ENCODE results near the gene LRP2.

The LRP2 gene

DNA sequence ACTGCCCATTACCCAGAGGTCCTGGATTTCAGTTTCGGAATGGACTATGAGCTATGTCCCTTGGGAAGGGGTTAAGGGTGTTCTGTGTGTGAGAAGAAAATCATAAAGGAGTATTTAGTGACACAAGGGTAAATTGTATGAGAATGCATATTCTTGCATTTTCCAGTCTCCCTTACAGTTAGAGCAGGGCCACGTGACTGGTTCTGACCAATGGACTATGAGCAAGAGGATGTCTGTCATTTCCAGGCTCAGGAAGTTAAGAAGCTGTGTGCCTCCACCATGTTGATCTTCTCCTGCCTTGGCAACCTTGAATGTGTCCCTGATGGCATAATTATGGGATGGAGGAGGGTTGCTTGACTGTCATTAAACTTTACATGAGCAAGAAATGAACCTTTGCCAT, 198.0 kb downstream of the LRP2 start:
- Histone ChIP-seq H3K9ac (ENCODE audit: low read length) (no peak overlapping the region), H3K27me3 (replicated peaks; ENCODE audit: control insufficient read depth, insufficient read depth, low read length) (peaks cover 20% of the 10 kb centered on the region), H3K4me3 (ENCODE audit: low read length) (no peak overlapping the region), H3K4me1 (ENCODE audit: control insufficient read depth, insufficient read depth, low read length) (no peaks in the 10 kb centered on the region), H3K9me3 (ENCODE audit: control insufficient read depth, low read length) (no peaks in the 10 kb centered on the region), H3K36me3 (ENCODE audit: control insufficient read depth, insufficient read depth, low read length, severe bottlenecking) (no peaks in the 10 kb centered on the region)
- DNase-seq (ENCODE audit: low read depth) = no peak

DNA sequence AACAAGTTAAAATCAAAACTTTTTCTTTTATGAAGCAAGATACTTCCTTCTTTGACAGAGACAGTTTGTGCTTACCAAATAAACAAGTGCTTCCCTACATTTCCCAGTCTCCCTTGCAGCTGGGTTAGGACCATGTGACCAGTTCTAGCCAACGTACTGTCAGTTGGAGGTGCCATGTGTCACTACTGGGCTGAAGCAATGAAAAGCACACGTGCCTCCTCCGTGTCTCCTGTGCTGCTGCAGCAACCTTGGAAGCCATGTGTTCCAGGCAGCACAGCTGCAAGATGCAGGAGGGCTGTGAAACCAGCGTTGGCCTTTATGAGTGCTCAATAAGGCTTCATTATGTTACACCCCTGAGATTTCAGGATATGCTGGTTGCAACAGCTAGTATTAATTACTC, 199.7 kb downstream of the LRP2 start:
- no peaks in the 10 kb centered on the region for H3K36me3 ChIP-seq (ENCODE audit: control insufficient read depth, insufficient read depth, low read length, severe bottlenecking)
- no peak overlapping the region for H3K4me3 ChIP-seq (ENCODE audit: low read length)
- no peaks in the 10 kb centered on the region for H3K4me1 ChIP-seq (ENCODE audit: control insufficient read depth, insufficient read depth, low read length)
- no peak for DNase-seq (ENCODE audit: low read depth)
- peaks cover 20% of the 10 kb centered on the region for H3K27me3 ChIP-seq (replicated peaks; ENCODE audit: control insufficient read depth, insufficient read depth, low read length)
- no peaks in the 10 kb centered on the region for H3K9me3 ChIP-seq (ENCODE audit: control insufficient read depth, low read length)
- H3K9ac ChIP-seq (ENCODE audit: low read length) = no peak overlapping the region

- Histone ChIP-seq H3K9me3 (ENCODE audit: control insufficient read depth, low read length) (no peaks in the 10 kb centered on the region), H3K36me3 (ENCODE audit: control insufficient read depth, insufficient read depth, low read length, severe bottlenecking) (no peaks in the 10 kb centered on the region), H3K27me3 (replicated peaks; ENCODE audit: control insufficient read depth, insufficient read depth, low read length) (peaks cover 17% of the 10 kb centered on the region), H3K4me1 (ENCODE audit: control insufficient read depth, insufficient read depth, low read length) (no peaks in the 10 kb centered on the region), H3K9ac (ENCODE audit: low read length) (no peak overlapping the region), H3K4me3 (ENCODE audit: low read length) (no peak overlapping the region)
- DNase-seq (ENCODE audit: low read depth) = no peak
Observed at GRCh38 chr2:169160926-169161481, 201.3 kb downstream of the LRP2 start.

- Histone ChIP-seq H3K36me3 (ENCODE audit: control insufficient read depth, insufficient read depth, low read length, severe bottlenecking) (no peaks in the 10 kb centered on the region), H3K27me3 (replicated peaks; ENCODE audit: control insufficient read depth, insufficient read depth, low read length) (peaks cover 9% of the 10 kb centered on the region), H3K9me3 (ENCODE audit: control insufficient read depth, low read length) (peaks cover under 1% of the 10 kb centered on the region), H3K9ac (ENCODE audit: low read length) (no peak overlapping the region), H3K4me3 (ENCODE audit: low read length) (no peak overlapping the region), H3K4me1 (ENCODE audit: control insufficient read depth, insufficient read depth, low read length) (no peaks in the 10 kb centered on the region)
- no peak for DNase-seq (ENCODE audit: low read depth)
Observed at GRCh38 chr2:169159686-169160085, 202.6 kb downstream of the LRP2 start.

DNA sequence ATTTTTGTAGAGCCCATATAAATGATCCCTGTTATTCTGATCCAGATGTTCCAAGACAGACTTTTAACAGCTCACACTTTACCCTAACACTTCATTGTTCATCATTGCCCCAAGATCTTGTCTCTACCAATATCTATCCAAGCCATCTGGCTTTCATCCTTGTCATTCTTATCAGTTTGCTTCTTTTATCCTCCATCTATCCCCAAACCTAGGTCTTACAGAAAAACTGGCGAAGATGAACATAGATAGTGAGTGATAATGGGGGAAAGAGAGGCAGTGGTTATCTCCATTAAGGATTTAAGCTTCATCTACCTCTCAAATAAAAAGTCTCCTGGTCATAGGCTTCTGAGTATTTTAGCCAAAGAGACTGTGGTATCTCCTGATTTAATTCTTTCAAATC, 203.5 kb downstream of the LRP2 start:
- H3K9me3 ChIP-seq (ENCODE audit: control insufficient read depth, low read length) = peaks cover 9% of the 10 kb centered on the region
- H3K4me1 ChIP-seq (ENCODE audit: control insufficient read depth, insufficient read depth, low read length) = no peaks in the 10 kb centered on the region
- H3K4me3 ChIP-seq (ENCODE audit: low read length) = no peak overlapping the region
- peaks cover 6% of the 10 kb centered on the region for H3K27me3 ChIP-seq (replicated peaks; ENCODE audit: control insufficient read depth, insufficient read depth, low read length)
- no peak for DNase-seq (ENCODE audit: low read depth)
- H3K9ac ChIP-seq (ENCODE audit: low read length) = no peak overlapping the region
- H3K36me3 ChIP-seq (ENCODE audit: control insufficient read depth, insufficient read depth, low read length, severe bottlenecking) = no peaks in the 10 kb centered on the region

- Histone ChIP-seq H3K27me3 (replicated peaks; ENCODE audit: control insufficient read depth, insufficient read depth, low read length) (peaks cover 19% of the 10 kb centered on the region), H3K4me3 (ENCODE audit: low read length) (no peak overlapping the region), H3K36me3 (ENCODE audit: control insufficient read depth, insufficient read depth, low read length, severe bottlenecking) (no peaks in the 10 kb centered on the region), H3K9me3 (ENCODE audit: control insufficient read depth, low read length) (no peaks in the 10 kb centered on the region), H3K4me1 (ENCODE audit: control insufficient read depth, insufficient read depth, low read length) (no peaks in the 10 kb centered on the region), H3K9ac (ENCODE audit: low read length) (no peak overlapping the region)
- DNase-seq (ENCODE audit: low read depth) = no peak
Observed at GRCh38 chr2:169146220-169146619, 216.1 kb downstream of the LRP2 start.

GRCh38 chr2:169143998-169144397, 218.3 kb downstream of the LRP2 start:
- Histone ChIP-seq H3K4me1 (ENCODE audit: control insufficient read depth, insufficient read depth, low read length) (no peaks in the 10 kb centered on the region), H3K36me3 (ENCODE audit: control insufficient read depth, insufficient read depth, low read length, severe bottlenecking) (no peaks in the 10 kb centered on the region)

GRCh38 chr2:169141713-169142352, 220.5 kb downstream of the LRP2 start:
- H3K4me3 ChIP-seq (ENCODE audit: low read length) = no peak overlapping the region
- no peak overlapping the region for H3K9ac ChIP-seq (ENCODE audit: low read length)
- H3K4me1 ChIP-seq (ENCODE audit: control insufficient read depth, insufficient read depth, low read length) = no peaks in the 10 kb centered on the region
- no peaks in the 10 kb centered on the region for H3K36me3 ChIP-seq (ENCODE audit: control insufficient read depth, insufficient read depth, low read length, severe bottlenecking)
- no peaks in the 10 kb centered on the region for H3K9me3 ChIP-seq (ENCODE audit: control insufficient read depth, low read length)
- peak; percentile 78 for DNase-seq (ENCODE audit: low read depth)
- H3K27me3 ChIP-seq (replicated peaks; ENCODE audit: control insufficient read depth, insufficient read depth, low read length) = peaks cover 21% of the 10 kb centered on the region

More at GRCh38 chr2:169143998-169144397, 218.3 kb downstream of the LRP2 start:
- Histone ChIP-seq H3K27me3 (replicated peaks; ENCODE audit: control insufficient read depth, insufficient read depth, low read length) (peaks cover 21% of the 10 kb centered on the region), H3K9me3 (ENCODE audit: control insufficient read depth, low read length) (no peaks in the 10 kb centered on the region), H3K9ac (ENCODE audit: low read length) (no peak overlapping the region), H3K4me3 (ENCODE audit: low read length) (no peak overlapping the region)
- DNase-seq (ENCODE audit: low read depth) = no peak

DNA sequence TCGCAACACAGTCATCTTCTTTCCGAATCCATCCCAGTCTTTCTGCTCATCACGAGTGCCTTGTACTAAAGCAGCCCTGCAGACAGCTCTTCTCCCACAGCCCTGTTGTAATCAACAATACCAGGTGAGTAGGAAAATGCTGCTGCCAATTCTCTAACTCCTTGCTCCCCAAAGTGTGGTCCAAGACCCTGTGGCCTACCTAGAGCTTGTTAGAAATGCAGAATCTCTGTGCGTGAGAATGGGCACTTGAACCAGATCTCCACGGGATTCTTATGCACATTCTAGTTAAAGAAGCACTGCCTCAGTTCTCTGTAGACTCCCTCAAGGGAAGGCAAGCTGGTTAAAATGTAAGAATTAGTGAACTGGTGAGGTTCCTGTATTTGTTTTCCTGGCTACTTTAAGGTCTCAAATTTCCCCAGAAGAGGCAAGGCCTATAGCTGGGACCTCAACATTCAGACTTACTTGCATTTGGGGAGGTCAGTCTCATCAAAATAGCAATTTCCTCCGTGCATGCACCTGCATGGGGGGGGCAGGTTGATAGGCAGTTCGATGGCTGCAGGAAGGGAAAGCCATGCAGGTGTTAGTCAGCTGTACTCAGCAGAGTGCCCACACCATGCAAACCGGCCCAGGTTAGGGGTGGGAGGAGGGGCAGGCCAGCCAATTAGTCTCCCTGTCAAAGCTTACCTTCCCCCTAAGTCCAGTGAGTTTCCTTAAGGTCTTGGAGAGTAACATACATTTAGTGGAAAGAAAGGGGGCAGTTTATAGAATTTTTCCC, 222.2 kb downstream of the LRP2 start:
- no peaks in the 10 kb centered on the region for H3K36me3 ChIP-seq (ENCODE audit: control insufficient read depth, insufficient read depth, low read length, severe bottlenecking)
- no peaks in the 10 kb centered on the region for H3K9me3 ChIP-seq (ENCODE audit: control insufficient read depth, low read length)
- H3K4me3 ChIP-seq (ENCODE audit: low read length) = no peak overlapping the region
- no peak for DNase-seq (ENCODE audit: low read depth)
- H3K9ac ChIP-seq (ENCODE audit: low read length) = no peak overlapping the region
- no peaks in the 10 kb centered on the region for H3K4me1 ChIP-seq (ENCODE audit: control insufficient read depth, insufficient read depth, low read length)
- H3K27me3 ChIP-seq (replicated peaks; ENCODE audit: control insufficient read depth, insufficient read depth, low read length) = peaks cover 21% of the 10 kb centered on the region

DNA sequence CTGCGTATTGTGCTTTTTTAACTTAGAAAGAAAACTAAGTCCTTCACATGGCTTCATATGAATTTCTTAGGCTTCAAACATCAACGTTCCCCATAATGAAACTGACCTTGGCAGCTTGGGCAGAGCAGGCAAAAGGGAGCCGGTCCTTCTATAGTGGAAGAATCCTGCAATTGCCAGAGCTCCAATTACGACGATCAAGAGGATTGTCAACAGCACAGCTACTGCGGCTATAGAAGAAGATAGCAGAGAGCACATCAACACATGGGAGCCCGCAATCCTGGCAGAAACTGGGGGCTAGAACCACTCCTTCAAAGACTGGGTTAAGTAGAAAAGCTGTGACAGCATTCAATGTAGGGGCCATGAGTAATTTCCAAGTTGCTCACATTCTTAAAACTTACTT, 223.2 kb downstream of the LRP2 start:
- Histone ChIP-seq H3K36me3 (ENCODE audit: control insufficient read depth, insufficient read depth, low read length, severe bottlenecking) (no peaks in the 10 kb centered on the region), H3K9ac (ENCODE audit: low read length) (no peak overlapping the region), H3K9me3 (ENCODE audit: control insufficient read depth, low read length) (no peaks in the 10 kb centered on the region), H3K27me3 (replicated peaks; ENCODE audit: control insufficient read depth, insufficient read depth, low read length) (peaks cover 15% of the 10 kb centered on the region), H3K4me1 (ENCODE audit: control insufficient read depth, insufficient read depth, low read length) (no peaks in the 10 kb centered on the region), H3K4me3 (ENCODE audit: low read length) (no peak overlapping the region)
- DNase-seq (ENCODE audit: low read depth) = no peak

- Histone ChIP-seq H3K9ac (ENCODE audit: low read length) (no peak overlapping the region), H3K4me1 (ENCODE audit: control insufficient read depth, insufficient read depth, low read length) (no peaks in the 10 kb centered on the region), H3K27me3 (replicated peaks; ENCODE audit: control insufficient read depth, insufficient read depth, low read length) (peaks cover 15% of the 10 kb centered on the region), H3K9me3 (ENCODE audit: control insufficient read depth, low read length) (no peaks in the 10 kb centered on the region), H3K36me3 (ENCODE audit: control insufficient read depth, insufficient read depth, low read length, severe bottlenecking) (no peaks in the 10 kb centered on the region), H3K4me3 (ENCODE audit: low read length) (no peak overlapping the region)
- no peak for DNase-seq (ENCODE audit: low read depth)
Observed at GRCh38 chr2:169137924-169138323, 224.4 kb downstream of the LRP2 start.
